ENCODE measurements around the gene TTC33.
"Not testable (repeated sequence)": the region's sequence is repeated elsewhere in the genome, so short reads cannot be mapped to it uniquely, and the experiment has no call there.

TTC33 gene

GRCh38 chr5:40678460-40679147, 77.2 kb downstream of the TTC33 start:
- DNase-seq: no peak

GRCh38 chr5:40678026-40678425, 77.7 kb downstream of the TTC33 start:
- DNase-seq: peak; percentile 27

- DNase-seq: no peak
Observed at GRCh38 chr5:40677456-40677855, 78.3 kb downstream of the TTC33 start.

GRCh38 chr5:40676613-40677343, 79.0 kb downstream of the TTC33 start:
- DNase-seq: peak; percentile 29

- DNase-seq: peak; percentile 15
Observed at GRCh38 chr5:40675396-40676133, 80.2 kb downstream of the TTC33 start.

GRCh38 chr5:40674661-40675235, 81.0 kb downstream of the TTC33 start:
- DNase-seq: no peak

GRCh38 chr5:40672425-40672824, 83.3 kb downstream of the TTC33 start:
- DNase-seq: no peak

GRCh38 chr5:40669606-40670390, 86.0 kb downstream of the TTC33 start:
- DNase-seq: peak; percentile 21

GRCh38 chr5:40667161-40667663, 88.5 kb downstream of the TTC33 start:
- DNase-seq: no peak

- DNase-seq: no peak
Observed at GRCh38 chr5:40666657-40667056, 89.1 kb downstream of the TTC33 start.

GRCh38 chr5:40665635-40666298, 90.0 kb downstream of the TTC33 start:
- DNase-seq: no peak

GRCh38 chr5:40660751-40661150, 95.0 kb downstream of the TTC33 start:
- no peak for DNase-seq

GRCh38 chr5:40656766-40657165, 99.0 kb downstream of the TTC33 start:
- DNase-seq: no peak

- DNase-seq: not testable (repeated sequence)
Observed at GRCh38 chr5:40656091-40656490, 99.7 kb downstream of the TTC33 start.

- no peak for DNase-seq
Observed at GRCh38 chr5:40655138-40655537, 100.6 kb downstream of the TTC33 start.

GRCh38 chr5:40654377-40654991, 101.3 kb downstream of the TTC33 start:
- no peak for DNase-seq

- DNase-seq: peak; percentile 31
Observed at GRCh38 chr5:40653221-40654022, 102.3 kb downstream of the TTC33 start.

- DNase-seq: peak; percentile 42
Observed at GRCh38 chr5:40652441-40653220, 103.1 kb downstream of the TTC33 start.

- no peak for DNase-seq
Observed at GRCh38 chr5:40651201-40651600, 104.6 kb downstream of the TTC33 start.
